ENCODE measurements around the gene HFE.
"Not testable (repeated sequence)": the region's sequence is repeated elsewhere in the genome, so short reads cannot be mapped to it uniquely, and the experiment has no call there.

Gene HFE

DNA sequence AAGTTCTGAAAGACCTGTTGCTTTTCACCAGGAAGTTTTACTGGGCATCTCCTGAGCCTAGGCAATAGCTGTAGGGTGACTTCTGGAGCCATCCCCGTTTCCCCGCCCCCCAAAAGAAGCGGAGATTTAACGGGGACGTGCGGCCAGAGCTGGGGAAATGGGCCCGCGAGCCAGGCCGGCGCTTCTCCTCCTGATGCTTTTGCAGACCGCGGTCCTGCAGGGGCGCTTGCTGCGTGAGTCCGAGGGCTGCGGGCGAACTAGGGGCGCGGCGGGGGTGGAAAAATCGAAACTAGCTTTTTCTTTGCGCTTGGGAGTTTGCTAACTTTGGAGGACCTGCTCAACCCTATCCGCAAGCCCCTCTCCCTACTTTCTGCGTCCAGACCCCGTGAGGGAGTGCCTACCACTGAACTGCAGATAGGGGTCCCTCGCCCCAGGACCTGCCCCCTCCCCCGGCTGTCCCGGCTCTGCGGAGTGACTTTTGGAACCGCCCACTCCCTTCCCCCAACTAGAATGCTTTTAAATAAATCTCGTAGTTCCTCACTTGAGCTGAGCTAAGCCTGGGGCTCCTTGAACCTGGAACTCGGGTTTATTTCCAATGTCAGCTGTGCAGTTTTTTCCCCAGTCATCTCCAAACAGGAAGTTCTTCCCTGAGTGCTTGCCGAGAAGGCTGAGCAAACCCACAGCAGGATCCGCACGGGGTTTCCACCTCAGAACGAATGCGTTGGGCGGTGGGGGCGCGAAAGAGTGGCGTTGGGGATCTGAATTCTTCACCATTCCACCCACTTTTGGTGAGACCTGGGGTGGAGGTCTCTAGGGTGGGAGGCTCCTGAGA, at the start of gene HFE:
Gene HFE, plus strand, starts transcription at position 146 of the 832 bp plus-strand sequence. Its CDS starts 12 bp downstream, at position 158.
- DNase-seq = peak; percentile 28

GRCh38 chr6:26041946-26042345, 45.3 kb upstream of the HFE start:
- no peak for DNase-seq

DNA sequence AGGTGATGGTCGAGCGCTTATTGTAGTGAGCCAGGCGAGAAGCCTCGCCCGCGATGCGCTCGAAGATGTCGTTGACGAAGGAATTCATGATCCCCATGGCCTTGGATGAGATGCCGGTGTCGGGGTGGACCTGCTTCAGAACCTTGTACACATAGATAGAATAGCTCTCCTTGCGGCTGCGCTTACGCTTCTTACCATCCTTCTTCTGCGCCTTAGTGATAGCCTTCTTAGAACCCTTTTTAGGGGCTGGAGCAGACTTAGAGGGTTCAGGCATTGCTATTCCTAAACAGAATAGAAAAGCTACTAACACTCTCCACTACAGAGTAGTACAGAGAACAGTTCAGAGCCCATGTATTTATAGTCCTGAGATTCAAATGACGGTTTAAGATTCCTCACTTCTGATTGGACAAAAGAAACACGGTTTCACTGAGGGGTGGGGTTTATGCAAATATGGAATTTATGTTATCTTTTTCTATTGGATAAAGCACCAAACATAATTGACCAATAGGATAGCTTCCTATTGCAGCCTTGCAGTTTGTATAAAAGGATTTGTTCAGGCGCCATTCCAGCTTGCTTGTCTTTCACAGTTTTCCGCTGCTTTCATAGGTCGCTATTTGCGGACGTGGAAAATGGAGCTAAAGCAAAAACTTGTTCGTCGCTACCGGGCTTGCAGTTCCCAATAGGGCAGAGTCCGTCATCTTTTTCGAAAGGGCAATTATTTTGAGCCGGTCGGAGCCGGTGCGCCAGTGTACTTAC, 43.7 kb upstream of the HFE start:
- DNase-seq = peak; percentile 54

- peak; percentile 39 for DNase-seq
Measured at GRCh38 chr6:26044140-26045064, 42.8 kb upstream of the HFE start.

- DNase-seq = peak; percentile 51
Measured at GRCh38 chr6:26045065-26045927, 41.9 kb upstream of the HFE start.

- no peak for DNase-seq
Measured at GRCh38 chr6:26045928-26046368, 41.3 kb upstream of the HFE start.

DNA sequence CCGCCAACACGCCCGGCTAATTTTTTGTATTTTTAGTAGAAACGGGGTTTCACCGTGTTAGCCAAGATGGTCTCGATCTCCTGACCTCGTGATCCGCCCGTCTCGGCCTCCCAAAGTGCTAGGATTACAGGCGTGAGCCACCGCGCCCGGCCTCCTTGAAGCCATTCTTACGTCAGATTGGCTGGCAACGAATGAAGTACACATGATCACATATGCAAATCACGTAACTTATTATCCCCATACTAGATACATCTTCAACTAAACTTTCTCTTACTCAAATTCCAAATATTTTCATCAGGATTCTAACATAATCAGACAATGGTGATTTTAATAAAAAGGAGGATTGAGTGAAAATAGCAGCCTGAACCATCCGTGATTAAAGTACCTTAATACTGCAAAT, 39.9 kb upstream of the HFE start:
- not testable (repeated sequence) for DNase-seq

DNA sequence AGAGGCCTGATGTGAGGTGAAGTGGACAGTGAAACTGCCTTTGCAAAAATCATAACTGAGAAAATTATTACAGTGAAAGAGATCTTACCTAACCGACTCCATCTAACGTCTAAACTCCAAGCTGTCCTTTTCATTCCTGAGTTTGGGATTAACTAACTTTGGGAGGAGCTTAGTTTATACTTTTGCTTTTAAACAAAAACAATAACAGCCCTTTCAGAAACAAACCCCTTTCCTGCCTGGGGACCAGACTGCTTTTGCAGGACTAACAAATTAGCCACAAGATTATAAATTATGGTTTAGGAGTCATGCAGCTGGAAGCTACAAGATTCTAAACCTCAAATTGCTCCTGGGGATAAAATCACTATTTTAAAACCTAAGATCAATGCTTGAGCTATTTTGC, 38.6 kb upstream of the HFE start:
- DNase-seq = no peak

GRCh38 chr6:26051665-26052310, 35.4 kb upstream of the HFE start:
- no peak for DNase-seq

GRCh38 chr6:26052762-26053250, 34.4 kb upstream of the HFE start:
- DNase-seq = not testable (repeated sequence)

DNA sequence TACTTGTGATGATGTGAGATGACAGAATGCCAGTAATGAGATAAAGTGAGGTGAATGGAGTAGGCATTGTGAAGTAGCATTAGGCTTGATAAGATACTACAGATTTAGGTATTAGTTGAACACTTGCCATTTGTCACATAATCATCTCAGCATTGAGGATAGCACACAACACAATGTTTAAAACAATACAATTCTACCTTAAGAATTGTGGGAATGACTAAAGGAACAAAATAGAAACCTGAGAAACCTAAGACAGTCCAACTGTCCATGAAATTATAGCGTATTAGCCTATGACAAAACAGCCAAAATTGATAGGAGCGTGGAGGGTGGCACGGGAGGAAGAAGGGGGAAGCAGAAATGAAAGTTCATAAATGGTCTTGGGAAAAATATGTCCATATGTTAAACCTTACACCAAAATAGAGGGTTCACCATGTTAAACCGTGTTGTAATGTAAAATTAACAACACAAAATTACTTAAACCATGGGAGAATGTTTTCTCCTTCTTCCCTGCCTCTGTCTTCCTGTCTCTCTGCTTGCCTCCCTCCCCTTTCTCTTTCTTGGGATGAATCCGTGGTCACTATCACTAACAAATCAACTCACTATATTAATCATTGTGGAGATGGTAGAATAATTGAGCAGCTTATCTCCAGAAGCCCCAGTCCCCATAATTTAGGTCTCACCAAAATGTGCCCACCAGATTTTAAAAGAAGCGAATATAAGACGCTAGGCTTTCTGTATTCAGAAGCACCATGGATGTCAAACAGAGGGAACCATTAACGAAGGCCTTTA, 33.0 kb upstream of the HFE start:
- DNase-seq = no peak

DNA sequence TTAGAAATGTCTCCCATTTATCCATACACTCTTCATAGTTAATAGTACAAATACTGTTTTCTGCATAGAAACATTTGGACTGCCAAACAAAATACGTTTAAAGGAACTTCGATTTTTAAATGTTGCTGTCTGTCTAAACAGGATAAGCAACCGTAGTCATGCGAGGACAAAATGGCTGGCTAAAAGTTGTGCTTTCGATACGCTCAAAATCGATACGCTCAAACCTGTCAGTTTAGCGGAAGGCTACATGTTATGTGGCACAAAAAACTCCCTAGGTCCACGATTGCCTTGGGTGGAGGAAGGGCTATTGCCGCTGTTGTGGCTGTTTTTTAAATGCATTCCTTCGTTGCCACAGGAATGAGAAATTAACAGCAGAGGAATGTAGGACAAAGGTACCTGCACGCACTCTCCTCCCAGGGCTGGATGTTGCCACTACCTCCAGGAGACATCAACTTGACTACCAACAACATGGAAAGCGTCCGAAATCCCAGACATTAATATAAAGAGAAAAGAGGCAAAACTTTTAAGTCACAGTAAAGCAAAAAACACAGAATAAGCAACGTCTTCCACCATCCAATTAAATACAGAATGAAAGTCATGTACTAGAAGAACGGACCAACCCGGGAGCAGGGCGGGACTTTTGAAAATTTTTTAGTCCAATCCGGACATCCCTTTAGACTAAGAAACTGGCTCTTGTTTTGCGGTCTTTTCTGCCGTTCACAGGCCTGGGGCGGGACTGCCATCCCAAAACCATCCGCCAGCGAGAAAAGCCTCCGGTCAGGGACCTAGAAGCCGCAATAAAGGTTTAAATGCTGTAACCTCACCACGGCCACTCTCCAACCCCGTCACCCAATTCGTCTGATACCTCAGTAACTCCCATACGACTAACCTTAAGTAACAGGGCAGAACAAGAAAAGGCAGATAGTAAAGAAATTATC, 32.2 kb upstream of the HFE start:
- DNase-seq = peak; percentile 73

DNA sequence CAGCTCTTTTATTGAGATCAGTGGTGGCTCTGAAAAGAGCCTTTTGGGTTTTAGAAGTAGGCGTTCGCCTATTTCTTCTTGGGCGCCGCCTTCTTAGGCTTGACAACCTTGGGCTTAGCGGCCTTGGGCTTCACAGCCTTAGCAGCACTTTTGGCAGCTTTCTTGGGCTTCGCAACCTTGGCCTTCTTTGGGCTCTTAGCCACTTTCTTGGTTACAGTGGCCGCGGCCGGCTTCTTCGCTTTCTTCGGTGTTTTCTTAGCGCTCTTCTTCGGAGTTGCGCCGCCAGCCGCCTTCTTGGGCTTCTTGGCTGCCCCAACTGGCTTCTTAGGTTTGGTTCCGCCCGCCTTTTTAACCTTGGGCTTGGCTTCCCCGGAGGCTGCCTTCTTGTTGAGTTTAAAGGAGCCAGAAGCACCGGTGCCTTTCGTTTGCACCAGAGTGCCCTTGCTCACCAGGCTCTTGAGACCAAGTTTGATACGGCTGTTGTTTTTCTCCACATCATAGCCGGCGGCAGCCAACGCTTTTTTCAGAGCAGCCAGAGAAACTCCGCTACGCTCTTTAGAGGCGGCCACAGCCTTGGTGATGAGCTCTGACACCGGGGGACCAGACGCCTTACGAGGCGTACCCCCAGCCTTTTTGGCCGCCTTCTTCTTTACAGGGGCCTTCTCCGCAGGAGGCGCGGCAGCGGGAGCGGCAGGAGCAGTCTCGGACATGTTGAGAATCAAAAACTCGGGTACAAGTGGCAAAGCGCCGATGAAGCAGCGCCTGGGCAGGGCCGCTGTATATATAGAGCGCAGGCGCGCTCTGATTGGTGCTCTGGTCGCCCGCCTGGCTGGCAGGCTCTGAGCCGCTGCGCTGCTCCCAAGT, 31.3 kb upstream of the HFE start:
- DNase-seq = peak; percentile 86

GRCh38 chr6:26056583-26057350, 30.5 kb upstream of the HFE start:
- no peak for DNase-seq

DNA sequence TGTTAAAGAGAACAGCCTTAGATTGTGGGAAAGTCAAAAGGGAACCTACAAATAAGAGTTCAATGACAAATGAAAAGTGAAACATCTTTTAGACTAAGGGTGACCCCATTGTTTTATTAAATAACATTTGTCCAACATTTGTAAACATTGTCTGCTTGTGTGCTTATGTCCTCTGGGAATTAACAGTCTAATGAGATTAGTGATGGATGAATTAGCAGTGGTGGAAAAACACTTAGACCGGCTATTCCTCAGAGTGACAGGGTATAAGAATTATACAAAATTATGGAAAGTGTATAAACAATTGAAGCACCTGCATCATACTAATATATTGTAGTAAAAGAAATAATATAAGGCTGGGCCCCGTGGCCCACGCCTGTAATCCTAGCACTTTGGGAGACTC, 29.3 kb upstream of the HFE start:
- no peak for DNase-seq

GRCh38 chr6:26058477-26059033, 28.7 kb upstream of the HFE start:
- DNase-seq = not testable (repeated sequence)

GRCh38 chr6:26059941-26060340, 27.3 kb upstream of the HFE start:
- no peak for DNase-seq
